Renal cortex interstitium (tissue), 11 donors: ENCODE results near the gene TMEM132A. TPM values are rescaled to one million over a fixed set of nuclear protein-coding genes. Genes with fewer than 3 reads are reported as not detected.
"Not testable (repeated sequence)": the region's sequence is repeated elsewhere in the genome, so short reads cannot be mapped to it uniquely, and the experiment has no call there.

ENCODE experiments used
- DNase-seq, 11 donors: peaks; one replicate each; pipeline ENCODE4 v3.0.0-alpha.2; 2013; ENCODE audit warnings: low read depth in 9 of 11, low spot score in 4 of 11; ENCODE audit errors: extremely low read depth in 1 of 11
- polyA plus RNA-seq, 3 donors: library from polyadenylated mRNA; unstranded; fragments of 120-200 nt; gene quantifications; one replicate each; pipeline ENCODE4 v1.2.1, GENCODE V29; 2013; ENCODE audit not compliant: insufficient read length in 3 of 3

Gene TMEM132A
- polyA plus RNA-seq, 3 donors, result 49.2 to 90.8 (median 83.4) TPM

DNA sequence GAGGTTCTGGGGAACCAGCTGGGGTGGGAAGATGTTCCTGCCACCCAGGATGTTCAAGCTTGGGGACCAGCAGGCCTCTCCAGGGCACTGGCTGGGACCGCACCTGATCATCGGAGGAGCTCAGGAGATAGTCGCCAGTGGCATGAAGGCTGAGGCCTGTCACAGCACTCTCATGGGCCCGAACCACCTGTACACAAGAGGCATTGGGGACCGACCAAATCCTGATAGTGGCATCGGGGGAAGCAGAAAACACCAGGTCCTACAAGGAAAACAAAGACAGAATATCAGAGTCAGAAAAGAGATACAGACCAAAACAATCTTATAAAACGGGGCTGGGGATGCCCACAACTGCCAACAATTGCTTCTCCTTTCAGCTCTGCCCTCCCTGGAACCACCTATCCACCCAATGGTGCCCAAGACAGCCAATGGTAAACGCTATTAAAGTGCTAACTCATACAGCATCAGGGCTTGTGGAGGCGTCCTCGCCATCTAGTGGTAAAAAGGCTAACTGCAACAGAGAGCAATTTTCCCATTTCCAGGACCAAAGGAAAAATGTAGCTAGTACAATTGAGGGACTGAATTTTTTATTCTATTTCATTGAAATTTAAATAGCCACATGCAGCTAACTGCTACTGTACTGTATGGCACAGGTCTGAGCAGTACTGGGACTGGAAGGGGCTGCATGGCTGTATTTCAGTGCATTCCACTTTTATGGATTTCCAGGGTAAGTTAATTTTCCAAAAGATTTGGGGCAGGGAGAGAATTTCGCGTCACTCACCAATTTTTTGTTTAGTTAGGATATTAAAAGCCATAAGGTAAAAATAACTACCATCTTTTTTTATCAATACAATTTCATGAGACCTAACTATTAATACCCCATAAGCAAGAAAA, 25.0 kb upstream of the TMEM132A start:
- DNase-seq, result peak in 1 of 11 donors; percentile 44

DNA sequence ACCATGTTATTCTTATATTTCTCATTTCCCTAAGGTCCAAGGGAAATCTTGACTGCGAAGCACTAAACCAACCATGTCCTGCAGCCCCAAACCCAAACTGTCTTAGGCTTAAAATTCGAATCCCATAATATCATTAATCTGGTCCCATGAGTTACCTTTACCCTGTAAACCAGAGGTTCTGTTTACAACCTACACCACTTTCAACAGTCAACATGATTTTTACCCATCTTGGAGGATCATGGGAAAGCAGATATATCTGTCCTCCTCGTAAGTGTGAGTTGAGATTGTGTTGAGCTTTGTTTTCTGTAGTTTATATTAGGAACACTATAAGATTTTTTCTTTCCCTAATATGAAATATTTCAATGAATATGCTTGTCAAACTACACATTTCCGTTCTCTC, 24.3 kb upstream of the TMEM132A start:
- DNase-seq, result no peak

DNA sequence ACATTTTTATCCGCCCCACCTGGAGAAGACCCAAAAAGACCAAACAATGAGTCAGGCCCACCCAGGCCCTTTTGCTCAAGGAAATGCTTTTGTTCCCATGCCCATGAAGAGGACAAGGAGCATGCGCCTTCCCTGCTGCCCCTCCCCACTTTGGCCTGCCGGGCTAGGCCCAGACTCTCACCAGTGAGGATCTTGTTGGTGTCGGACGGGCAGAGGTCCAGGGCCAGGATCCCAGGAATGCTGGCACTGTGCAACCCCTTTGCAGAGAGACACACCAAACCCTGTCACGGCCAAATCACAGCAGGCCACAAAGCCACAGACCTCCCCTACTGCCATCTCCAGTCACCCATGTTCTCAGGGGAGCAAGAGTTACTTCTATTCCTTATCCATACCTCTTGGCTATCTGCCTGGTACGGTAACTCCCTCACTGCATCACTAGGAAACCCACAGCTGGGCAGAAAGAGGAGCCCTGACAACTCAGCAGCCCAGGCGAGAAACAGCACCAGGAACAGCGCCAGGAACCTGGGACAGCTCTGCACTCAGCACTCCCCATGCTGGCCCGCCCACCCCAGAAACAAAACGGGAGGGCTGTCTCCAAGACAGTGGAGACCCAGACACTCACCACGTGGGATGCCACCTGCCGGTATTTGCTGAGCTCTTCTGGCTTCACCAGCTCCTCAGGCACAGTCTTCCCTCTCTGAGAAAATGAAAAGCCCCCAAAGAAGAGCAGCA, 23.4 kb upstream of the TMEM132A start:
- DNase-seq, result no peak

DNA sequence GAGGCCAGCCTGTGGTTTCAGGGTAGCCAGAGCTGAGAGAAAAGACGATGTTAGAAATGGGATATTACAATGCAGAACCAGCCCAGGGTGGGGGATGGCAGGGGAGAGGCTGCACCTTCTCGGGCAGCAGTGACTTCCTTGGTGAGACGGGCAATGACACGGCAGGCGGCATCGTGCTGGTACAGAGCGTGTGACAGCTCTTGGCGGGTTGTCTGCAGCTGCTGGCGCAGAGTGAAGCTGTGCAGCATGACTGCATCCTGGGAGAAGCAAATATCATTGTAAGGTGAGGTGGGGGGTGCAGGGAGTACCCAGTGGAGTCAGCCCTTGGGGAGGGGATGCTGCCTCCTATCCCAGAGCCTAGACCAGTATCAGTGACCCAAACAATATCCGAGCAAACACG, 21.6 kb upstream of the TMEM132A start:
- no peak for DNase-seq

DNA sequence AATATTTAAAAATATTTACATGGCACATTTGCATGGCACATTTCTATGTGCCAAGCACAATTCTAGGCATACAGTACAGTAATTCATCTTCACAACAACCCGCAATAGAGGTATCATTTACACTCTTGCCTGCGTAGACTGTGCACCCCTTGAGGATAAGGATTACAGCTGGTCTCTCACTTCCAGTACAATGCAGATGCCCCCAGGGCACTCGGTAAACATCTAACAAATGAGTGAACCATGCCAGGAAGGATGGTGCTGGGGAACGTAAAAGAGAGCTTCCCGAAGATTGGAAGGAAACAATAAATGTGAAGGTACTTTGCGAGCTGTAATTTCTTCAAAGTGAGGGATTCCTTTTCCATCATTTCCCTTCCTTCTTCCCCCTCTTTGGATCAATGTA, 19.2 kb upstream of the TMEM132A start:
- no peak for DNase-seq

DNA sequence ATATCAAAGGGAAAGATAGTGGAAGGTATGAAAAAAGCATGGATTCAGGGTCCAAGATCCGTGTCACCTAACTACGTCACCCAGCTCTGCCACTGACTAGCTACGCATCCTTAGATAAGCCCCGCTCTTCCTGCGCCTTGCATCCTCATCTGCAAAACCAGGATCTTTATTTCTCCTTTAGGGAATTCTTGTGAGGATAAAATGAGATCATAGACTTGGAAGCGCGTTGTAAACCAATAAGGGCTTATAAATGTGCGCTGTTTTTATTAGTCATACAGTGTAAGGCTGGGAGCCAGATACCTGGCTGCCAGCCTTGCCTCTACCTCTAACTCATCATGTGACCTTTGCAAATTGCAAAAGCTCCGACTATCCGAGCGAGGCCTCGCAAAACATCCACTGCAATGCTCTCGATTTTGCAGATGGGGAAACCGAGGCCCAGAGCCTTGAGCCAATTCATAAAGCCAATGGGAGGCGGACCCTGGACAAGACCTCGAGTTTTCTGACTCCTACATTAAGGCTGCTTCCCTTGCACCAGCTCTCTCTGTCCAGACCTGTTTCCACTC, 18.6 kb upstream of the TMEM132A start:
- no peak for DNase-seq

DNA sequence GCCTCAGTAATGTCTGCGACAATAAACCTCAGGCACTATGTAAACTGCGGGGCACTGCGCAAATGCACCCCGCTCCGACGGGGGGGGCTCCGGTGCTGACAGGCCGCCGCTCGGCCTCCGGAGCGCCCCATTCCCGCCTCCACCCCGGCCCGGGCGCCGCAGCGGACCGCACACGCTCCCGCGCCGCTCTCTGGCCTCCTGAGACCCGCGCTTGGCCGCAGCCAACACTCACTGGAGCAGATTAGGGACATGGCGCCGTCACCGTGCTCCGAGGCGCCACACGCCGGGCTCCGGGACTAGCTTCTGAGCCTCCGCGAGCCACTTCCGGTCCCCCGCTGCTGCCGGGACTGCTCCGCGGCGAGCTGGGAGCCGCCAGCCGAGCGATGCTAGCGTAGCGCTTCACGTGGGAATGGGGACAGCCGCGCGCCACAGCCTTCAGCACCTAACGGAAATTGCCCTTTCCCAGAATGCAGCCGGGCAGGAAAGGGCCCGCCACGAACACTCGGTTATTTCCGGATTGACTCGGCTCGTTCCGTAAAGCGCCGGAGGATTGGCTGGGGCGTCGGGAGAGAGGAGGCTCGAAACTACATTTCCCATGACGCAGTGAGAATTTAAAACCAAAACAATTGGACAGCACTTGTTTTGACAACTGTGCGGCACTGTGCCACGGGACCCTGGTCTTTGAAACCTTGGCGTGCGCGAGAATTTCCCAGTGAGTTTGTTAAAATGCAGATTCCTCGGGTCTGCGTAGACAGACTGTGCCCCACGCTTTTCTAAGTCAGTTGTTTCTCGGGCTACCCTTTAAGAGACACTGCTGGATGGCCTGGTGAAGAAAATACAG, 17.9 kb upstream of the TMEM132A start, which contains the start of gene PRPF19:
Gene PRPF19, minus strand, starts transcription at position 454 of the 841 bp plus-strand sequence. Its CDS starts 203 bp downstream, at position 251.
- peak; percentile 90 to 98 (median 95) for DNase-seq

DNA sequence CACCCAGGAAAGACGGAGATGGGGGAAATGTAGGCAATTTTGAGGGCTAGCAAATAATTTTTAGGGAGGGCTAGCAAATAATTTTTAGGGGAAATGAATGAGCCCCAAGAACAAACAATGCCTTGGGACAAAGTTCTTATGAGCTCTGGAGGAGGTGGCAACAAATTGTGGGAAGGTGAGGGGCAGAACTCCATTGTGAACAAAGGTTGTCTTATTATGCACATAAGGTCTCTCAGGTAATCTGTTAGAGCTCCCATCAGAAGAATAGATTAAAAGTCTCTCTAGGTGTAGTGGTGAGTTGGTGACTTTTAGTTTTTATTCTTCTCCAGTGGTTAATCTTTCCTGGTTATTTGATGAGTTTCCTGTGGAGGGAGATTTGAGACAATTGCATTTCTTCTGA, 15.5 kb upstream of the TMEM132A start:
- DNase-seq, result no peak

DNA sequence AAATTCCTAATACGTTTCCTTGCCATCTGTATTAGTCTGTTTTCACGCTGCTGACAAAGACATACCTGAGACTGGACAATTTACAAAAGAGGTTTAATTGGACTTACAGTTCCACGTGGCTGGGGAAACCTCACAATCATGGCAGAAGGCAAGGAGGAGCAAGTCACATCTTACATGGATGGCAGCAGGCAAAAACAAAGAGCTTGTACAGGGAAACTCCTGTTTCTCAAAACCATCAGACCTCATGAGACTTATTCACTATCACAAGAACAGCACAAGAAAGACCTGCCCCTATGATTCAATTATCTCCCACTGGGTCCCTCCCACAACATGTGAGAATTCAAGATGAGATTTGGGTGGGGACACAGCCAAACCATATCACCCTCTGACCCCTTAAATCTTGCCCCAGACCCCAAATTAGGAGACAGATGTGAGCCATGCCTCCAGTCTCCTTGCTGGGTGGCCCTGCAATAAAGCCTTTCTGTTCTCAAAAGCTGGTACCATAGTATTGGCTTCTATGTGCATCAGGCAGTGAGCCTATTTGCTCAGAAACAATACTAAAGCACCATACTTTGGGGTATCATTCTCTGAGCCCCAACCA, 14.5 kb upstream of the TMEM132A start:
- not testable (repeated sequence) for DNase-seq

DNA sequence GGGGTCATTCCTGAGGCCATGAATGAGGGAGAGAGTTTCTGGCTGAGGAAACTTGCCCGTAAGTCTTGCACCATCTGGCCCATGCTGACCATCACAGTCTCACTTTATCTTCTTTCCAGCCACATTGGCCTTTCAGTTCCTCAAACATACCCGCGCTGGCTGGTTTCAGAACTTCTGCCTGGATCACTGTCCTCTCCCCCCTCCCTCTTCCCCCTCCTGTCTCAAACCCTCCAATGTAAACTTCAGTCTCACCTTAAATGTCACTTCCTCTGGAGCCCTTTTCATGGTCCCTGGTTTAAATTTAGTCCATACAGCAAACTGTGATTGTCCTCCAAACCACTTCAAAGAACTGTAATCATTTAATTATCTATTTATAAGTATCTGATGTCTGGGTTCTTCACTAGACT, 14.0 kb upstream of the TMEM132A start:
- DNase-seq, result no peak

DNA sequence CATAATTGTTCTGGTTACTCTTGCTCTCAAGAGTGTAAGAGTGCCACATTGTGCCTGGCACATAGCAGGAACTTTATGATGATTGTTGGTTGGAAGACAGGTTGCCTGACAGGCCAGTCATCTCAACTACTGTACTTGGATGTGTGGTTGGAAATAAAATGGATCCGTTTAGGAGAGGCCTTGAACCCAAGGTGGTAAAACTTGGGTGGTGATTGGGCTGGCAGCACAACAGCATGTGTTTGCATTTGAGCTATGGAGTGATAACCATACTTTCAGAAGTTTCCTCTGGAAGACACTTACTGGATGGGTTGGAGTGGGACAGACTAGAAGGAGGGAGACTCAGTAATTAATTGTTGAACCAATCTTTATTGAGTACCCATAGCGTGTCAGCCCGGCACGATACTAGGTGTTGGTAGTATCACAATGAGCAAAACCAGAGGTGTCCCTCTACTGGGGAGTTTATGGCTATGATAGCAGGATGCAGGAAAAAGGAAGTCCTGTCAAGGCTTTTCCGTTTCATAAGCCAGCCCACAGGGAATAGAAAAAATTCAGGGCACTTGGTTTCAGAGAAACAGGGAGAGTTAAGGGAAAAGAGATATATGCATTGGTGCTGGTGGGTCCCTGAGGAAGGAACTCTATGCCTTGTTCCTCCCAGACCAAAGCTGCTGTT, 13.4 kb upstream of the TMEM132A start:
- no peak for DNase-seq

DNA sequence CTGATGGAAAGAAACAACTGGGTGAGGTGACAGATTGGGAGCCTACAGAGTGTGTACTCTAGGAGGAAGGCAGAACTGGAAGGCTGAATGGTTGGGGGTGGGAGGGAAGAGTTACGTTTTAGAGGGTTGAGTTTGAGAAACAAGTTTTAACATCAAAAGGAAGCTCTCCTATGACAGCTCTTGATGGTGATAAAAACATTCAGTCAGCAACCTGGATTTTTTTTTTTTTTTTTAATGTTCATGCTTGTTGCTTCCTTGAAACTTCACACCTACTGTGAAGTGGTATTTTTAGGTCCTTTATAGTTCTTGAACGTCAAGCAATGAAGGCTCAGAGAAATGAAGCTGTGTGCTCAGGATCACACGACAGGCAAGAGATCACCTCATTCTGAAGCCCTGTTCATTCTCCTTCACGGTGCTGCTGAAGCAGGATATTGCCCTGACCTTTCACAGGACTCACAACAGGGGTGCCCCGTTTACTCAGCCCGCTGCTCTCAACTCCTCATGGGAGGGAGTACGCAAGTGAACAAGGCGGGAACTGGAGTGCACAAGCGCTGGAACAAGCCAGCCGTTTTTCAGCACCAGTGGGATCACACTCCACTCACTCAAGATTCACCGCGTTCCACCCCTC, 11.9 kb upstream of the TMEM132A start:
- DNase-seq, result no peak

DNA sequence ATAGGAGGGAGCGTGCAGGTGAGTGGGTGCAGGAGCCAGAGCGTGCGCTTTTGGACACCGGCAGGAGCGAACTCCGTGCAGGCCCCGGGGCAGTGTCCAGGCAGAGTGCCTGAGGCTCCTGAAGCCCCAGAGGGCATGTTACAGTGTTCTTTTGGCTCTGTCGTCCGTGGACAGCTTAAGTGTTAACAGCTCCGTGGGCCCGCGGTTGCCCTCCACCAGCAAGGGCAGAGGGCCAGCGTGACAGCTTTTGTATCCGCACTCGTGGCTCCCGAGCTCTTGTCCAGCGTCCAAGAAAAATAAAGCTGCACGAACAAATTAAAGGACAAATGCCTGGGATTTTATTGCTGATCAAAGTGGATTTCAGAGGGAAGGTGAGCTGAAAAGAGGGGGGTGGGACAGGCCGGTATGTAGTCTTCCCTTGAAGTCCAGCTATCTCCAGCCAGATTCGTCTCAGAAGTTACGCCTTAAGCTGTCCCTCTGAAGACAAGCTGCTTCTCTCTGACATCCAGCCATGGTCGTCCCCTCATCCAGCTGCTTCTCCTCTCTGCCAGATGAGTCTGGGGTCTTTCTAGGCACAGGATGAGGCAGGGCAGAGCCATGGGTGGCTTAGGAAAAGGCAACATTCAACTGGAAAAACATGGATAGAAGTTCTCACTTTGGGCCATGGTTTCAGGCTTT, 11.3 kb upstream of the TMEM132A start:
- DNase-seq, result no peak

DNA sequence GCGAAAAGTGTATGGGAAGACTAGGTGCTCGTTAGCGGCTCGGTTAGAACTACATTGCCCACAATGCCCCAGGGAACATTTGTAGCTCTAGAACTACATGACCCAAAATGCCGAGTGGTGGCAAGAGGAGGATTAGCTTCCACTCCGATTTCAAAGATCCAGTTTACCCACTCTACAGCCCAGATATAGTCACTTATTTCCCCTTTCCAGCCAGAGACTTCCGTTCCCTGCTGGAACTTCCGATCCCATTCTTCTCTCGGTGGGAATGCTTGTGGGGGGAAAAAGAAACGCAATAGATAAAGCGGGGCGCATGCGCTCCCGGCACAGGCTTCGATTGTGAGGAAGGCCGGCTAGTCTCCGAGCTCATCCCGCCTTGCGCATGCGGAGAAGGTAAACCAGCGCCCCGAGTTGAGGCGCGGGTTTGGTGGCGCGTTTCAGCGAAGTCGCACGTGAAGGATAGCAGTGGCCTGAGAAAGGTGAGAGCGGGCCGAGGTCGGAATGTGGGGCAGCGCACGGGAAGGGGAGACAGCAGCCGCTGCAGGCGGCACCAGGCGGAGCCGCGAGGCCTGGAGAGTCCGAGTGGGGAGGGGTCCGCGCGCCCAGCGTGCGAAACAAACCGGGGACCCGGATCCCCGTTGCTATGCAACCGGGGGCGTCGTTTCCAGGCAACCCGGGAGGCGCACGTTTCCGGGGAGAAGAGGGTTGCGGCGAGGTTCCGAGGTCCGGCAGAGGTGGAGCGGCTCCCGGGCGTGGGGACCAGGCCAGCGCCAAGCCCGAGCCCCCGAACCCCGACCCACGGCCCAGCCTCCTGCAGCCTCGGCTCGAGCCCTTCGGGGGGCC, 10.2 kb upstream of the TMEM132A start, which contains the start of gene TMEM109:
Gene TMEM109, plus strand, starts transcription at position 366 of the 840 bp plus-strand sequence. CDS start 5,536 bp downstream, outside the sequence.
- peak; percentile 73 to 91 (median 86) for DNase-seq

DNA sequence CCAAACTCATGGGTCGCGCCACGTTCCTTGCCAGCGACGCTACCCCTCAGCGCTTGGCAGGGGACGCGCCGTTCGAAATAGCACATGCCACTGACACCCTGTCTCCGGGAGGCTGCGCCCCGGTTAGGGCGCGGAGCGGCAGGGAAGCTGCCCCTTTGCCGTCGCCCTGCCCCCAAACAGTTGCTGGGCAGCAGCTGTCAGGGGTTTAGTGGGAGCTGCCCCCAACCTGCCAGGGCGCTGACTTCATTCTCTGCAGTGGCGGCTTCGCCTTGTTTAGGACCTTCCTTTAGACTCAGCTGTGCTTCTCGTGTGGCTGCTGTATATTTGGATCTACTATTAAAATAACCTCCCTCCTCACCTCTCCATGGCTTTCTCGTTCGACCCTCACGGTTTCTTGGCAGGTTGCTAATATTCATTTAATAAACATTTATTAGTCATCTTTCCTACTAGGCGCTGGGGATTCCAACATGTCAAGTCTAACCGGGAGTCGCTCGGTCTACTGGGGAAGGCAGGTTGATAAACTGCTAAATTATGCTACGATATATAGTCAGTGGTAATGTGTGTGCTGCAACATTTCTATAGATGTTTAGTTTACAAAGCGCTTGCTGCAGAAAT, 9.5 kb upstream of the TMEM132A start:
- no peak for DNase-seq
